Esophagus muscularis mucosa (tissue), 4 donors: ENCODE results near the gene BLOC1S5. TPM values are rescaled to one million over a fixed set of nuclear protein-coding genes. Genes with fewer than 3 reads are reported as not detected.
A peak's percentile ranks its signal among the peaks of the same experiment; 100 is the strongest.

Source experiments
- DNase-seq: peaks from one replicate; pipeline ENCODE4 v3.0.0-alpha.2; 2017; ENCODE audit errors: extremely low spot score
- H3K27ac ChIP-seq, 4 donors: fragments of 200-600 bp; sonication (generic); replicated peaks in 1 of 4; 1 replicate in 3 of 4; 2 replicates in 1 of 4; pipeline ENCODE4 v1.5.1; 2016 to 2019; ENCODE audit warnings: mild to moderate bottlenecking in 1 of 4
- H3K27me3 ChIP-seq, 4 donors: fragments of 200-600 bp; sonication (generic); one replicate each; pipeline versions ENCODE4 v1.5.1 to v1.6.0; 2016 to 2019
- H3K36me3 ChIP-seq, 4 donors: fragments of 200-600 bp; sonication (generic); one replicate each; pipeline ENCODE4 v1.5.1; 2016 to 2019
- H3K4me1 ChIP-seq, 4 donors: fragments of 200-600 bp; sonication (generic); one replicate each; pipeline ENCODE4 v1.5.1; 2016 to 2019
- H3K4me3 ChIP-seq, 4 donors: fragments of 200-600 bp; sonication (generic); 1 replicate in 2 of 4; 2 replicates in 2 of 4; pipeline ENCODE4 v1.5.1; 2016 to 2019; ENCODE audit warnings: mild to moderate bottlenecking in 4 of 4, moderate library complexity in 1 of 4
- H3K9me3 ChIP-seq, 4 donors: fragments of 200-600 bp; sonication (generic); 1 replicate in 3 of 4; 2 replicates in 1 of 4; pipeline ENCODE4 v1.5.1; 2016 to 2019
- EP300 ChIP-seq: sonication (generic); formaldehyde crosslinking; IDR thresholded peaks from one replicate; pipeline ENCODE4 v1.6.1; 2017; ENCODE audit warnings: antibody characterized with exemption
- POLR2A ChIP-seq: fragments of 450-650 bp; IDR thresholded peaks from one replicate; pipeline ENCODE4 v1.6.1; 2017; ENCODE audit warnings: antibody characterized with exemption, moderate library complexity, mild to moderate bottlenecking, low read depth
- POLR2AphosphoS5 ChIP-seq, 2 donors: sonication (generic); formaldehyde crosslinking; IDR thresholded peaks; one replicate each; pipeline ENCODE4 v1.6.1; 2017; ENCODE audit warnings: antibody characterized with exemption in 2 of 2
- WGBS: methylation state at CpG from one replicate; pipeline ENCODE4 v1.1.5; 2018; 5-methylcytosine and 5-hydroxymethylcytosine counted together
- intact Hi-C: fragments of 100-400 bp; cut with DNase I; formaldehyde crosslinking; loops from one replicate; pipeline ENCODE4 v1.15.1; 2023
- total RNA-seq, 4 donors: library from RNA; depleted of rRNA; stranded (reverse); fragments of >200 nt; gene quantifications; one replicate each; pipeline versions ENCODE4 v1.1.0 to v1.2.1, GENCODE V29; 2016
- TF ChIP-seq, protein P1 (sequence below), 3 experiments: fragments of 200-600 bp in 2 of 3; fragments of 450-650 bp in 1 of 3; sonication (generic) in 2 of 3; IDR thresholded peaks; one replicate each; pipeline ENCODE4 v1.5.1; 2017 to 2019; ENCODE audit warnings: antibody characterized with exemption in 3 of 3, mild to moderate bottlenecking in 2 of 3, moderate library complexity in 1 of 3

BLOC1S5 gene
- total RNA-seq, 4 donors from 2014 or later, result 10.4 to 15.6 (median 11.2) TPM

DNA sequence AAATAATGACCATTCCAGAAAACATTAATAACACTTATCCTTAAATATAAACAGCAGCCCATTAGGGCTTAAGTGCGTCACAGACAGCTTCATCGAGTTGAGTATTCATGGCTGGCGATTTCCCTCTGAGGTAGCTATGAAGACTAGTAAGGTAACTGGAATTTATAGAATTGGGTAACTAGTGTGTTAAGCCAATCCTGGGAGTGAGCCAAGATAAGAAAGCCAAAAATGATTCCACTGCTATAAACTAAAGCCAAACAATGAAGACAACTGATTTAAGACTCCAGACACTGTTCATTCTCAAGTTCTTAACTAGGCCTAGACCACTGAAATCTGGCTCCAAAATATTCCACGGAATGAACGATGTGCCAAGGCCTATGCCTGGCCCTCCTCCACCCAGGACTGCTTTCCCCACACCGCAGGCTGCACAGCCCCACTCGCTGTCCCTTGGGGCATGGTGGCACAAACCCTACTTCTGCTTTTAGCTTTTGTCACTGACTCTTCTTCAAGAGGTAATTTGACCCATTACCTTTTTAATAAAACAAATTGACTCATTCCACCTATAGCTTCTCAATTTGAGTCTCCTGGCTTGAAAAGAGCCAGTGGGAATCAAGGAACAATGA lies 66.0 kb downstream of the BLOC1S5 start:
- no peak for DNase-seq
- Histone ChIP-seq H3K27ac (no peak overlapping the region), H3K36me3 (no peaks in the 10 kb centered on the region), H3K4me1 (peaks cover 6 to 25% (median 19%) of the 10 kb centered on the region in 4 donors), H3K27me3 (no peaks in the 10 kb centered on the region), H3K4me3 (no peak overlapping the region), H3K9me3 (peaks cover 0 to 2% (median 0%) of the 10 kb centered on the region in 4 donors)
- TF ChIP-seq POLR2A, result no peak
- TF ChIP-seq, protein P1, sequence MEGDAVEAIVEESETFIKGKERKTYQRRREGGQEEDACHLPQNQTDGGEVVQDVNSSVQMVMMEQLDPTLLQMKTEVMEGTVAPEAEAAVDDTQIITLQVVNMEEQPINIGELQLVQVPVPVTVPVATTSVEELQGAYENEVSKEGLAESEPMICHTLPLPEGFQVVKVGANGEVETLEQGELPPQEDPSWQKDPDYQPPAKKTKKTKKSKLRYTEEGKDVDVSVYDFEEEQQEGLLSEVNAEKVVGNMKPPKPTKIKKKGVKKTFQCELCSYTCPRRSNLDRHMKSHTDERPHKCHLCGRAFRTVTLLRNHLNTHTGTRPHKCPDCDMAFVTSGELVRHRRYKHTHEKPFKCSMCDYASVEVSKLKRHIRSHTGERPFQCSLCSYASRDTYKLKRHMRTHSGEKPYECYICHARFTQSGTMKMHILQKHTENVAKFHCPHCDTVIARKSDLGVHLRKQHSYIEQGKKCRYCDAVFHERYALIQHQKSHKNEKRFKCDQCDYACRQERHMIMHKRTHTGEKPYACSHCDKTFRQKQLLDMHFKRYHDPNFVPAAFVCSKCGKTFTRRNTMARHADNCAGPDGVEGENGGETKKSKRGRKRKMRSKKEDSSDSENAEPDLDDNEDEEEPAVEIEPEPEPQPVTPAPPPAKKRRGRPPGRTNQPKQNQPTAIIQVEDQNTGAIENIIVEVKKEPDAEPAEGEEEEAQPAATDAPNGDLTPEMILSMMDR (IDR thresholded peaks at IDR 0.05), result no peak
- TF ChIP-seq EP300, result no peak
- peak in 1 of 2 donors; percentile 40 for TF ChIP-seq POLR2AphosphoS5 (IDR thresholded peaks at IDR 0.05)
- 66% methylated on average over 7 of the region's 7 CpGs for WGBS
- intact Hi-C loops, result no loop called here

GRCh38 chr6:7997286-7997685 lies 66.9 kb downstream of the BLOC1S5 start:
- 50% methylated on average over 3 of the region's 3 CpGs for WGBS
- Histone ChIP-seq H3K27ac (peak overlapping the region in 2 of 4 donors; percentile 8 to 10), H3K4me1 (peaks cover 6 to 33% (median 25%) of the 10 kb centered on the region in 4 donors), H3K27me3 (no peaks in the 10 kb centered on the region), H3K4me3 (no peak overlapping the region), H3K9me3 (peaks cover 0 to 2% (median 0%) of the 10 kb centered on the region in 4 donors), H3K36me3 (no peaks in the 10 kb centered on the region)
- no peak for DNase-seq
- intact Hi-C loops, result no loop called here
- TF ChIP-seq POLR2A, result no peak
- no peak for TF ChIP-seq EP300
- TF ChIP-seq, protein P1 (IDR thresholded peaks at IDR 0.05), result no peak
- TF ChIP-seq POLR2AphosphoS5 (IDR thresholded peaks at IDR 0.05), result no peak

GRCh38 chr6:7996538-7997111 lies 67.6 kb downstream of the BLOC1S5 start:
- TF ChIP-seq POLR2A, result no peak
- TF ChIP-seq POLR2AphosphoS5 (IDR thresholded peaks at IDR 0.05), result peak in 1 of 2 donors; percentile 24
- Histone ChIP-seq H3K27ac (no peak overlapping the region), H3K9me3 (peaks cover 0 to 2% (median 0%) of the 10 kb centered on the region in 4 donors), H3K36me3 (no peaks in the 10 kb centered on the region), H3K27me3 (no peaks in the 10 kb centered on the region), H3K4me1 (peaks cover 6 to 37% (median 30%) of the 10 kb centered on the region in 4 donors), H3K4me3 (no peak overlapping the region)
- 34% methylated on average over 10 of the region's 10 CpGs for WGBS
- DNase-seq, result no peak
- intact Hi-C loops, result no loop called here

GRCh38 chr6:7993952-7994351 lies 70.2 kb downstream of the BLOC1S5 start:
- 79% methylated on average over 8 of the region's 8 CpGs for WGBS
- TF ChIP-seq EP300 (no peak), POLR2AphosphoS5 (IDR thresholded peaks at IDR 0.05) (no peak), POLR2A (no peak)
- TF ChIP-seq, protein P1 (IDR thresholded peaks at IDR 0.05), result no peak
- no peak for DNase-seq
- Histone ChIP-seq H3K4me1 (peaks cover 6 to 37% (median 30%) of the 10 kb centered on the region in 4 donors), H3K9me3 (peaks cover 0 to 2% (median 0%) of the 10 kb centered on the region in 4 donors), H3K27me3 (no peaks in the 10 kb centered on the region), H3K27ac (no peak overlapping the region), H3K36me3 (no peaks in the 10 kb centered on the region), H3K4me3 (no peak overlapping the region)
- intact Hi-C loops, result loop anchor here (5.0 kb wide), 1 partner anchor 82 kb away; the partner anchor contains the start of gene TXNDC5

- peaks cover 0 to 2% (median 0%) of the 10 kb centered on the region in 4 donors for H3K9me3 ChIP-seq
- TF ChIP-seq, protein P1 (IDR thresholded peaks at IDR 0.05), result no peak
- TF ChIP-seq EP300 (no peak), POLR2A (no peak), POLR2AphosphoS5 (IDR thresholded peaks at IDR 0.05) (no peak)
- peaks cover 6 to 35% (median 29%) of the 10 kb centered on the region in 4 donors for H3K4me1 ChIP-seq
- no peak overlapping the region for H3K4me3 ChIP-seq
- H3K27ac ChIP-seq, result no peak overlapping the region
- no peaks in the 10 kb centered on the region for H3K27me3 ChIP-seq
- intact Hi-C loops, result loop anchor here (5.0 kb wide), 1 partner anchor 81 kb away; the partner anchor contains the start of gene TXNDC5
- H3K36me3 ChIP-seq, result no peaks in the 10 kb centered on the region
- DNase-seq, result no peak
These were observed 70.8 kb downstream of the BLOC1S5 start for GRCh38 chr6:7993399-7993798.
